Osteoblast (primary cell): Measurements from ENCODE around the gene HSPD1. TPM values are rescaled to one million over a fixed set of nuclear protein-coding genes. Genes with fewer than 3 reads are reported as not detected.

Source experiments
- DNase-seq: peaks from one replicate; pipeline ENCODE4 v3.0.0; 2011; ENCODE audit warnings: low spot score, mixed read lengths; ENCODE audit not compliant: insufficient read length; ENCODE audit errors: missing footprints
- H2AFZ ChIP-seq: 2 replicates; pipeline ENCODE4 v1.6.0; 2011; ENCODE audit warnings: mild to moderate bottlenecking, low read length
- H3K27ac ChIP-seq: 2 replicates; pipeline ENCODE4 v1.5.1; 2011; ENCODE audit warnings: mild to moderate bottlenecking, low read depth, low read length, moderate library complexity
- H3K27me3 ChIP-seq: 2 replicates; pipeline ENCODE4 v1.6.0; 2012; ENCODE audit warnings: mild to moderate bottlenecking, control low read depth, inconsistent platforms, low read length, moderate library complexity; ENCODE audit not compliant: insufficient read depth
- H3K36me3 ChIP-seq: 2 replicates; pipeline ENCODE4 v1.5.1; 2011; ENCODE audit warnings: mild to moderate bottlenecking, low read length, control low read depth, moderate library complexity; ENCODE audit not compliant: insufficient read depth
- H3K4me1 ChIP-seq: 2 replicates; pipeline ENCODE4 v1.5.1; 2011; ENCODE audit warnings: mild to moderate bottlenecking, low read length, control low read depth, moderate library complexity; ENCODE audit not compliant: insufficient read depth
- H3K4me2 ChIP-seq: 2 replicates; pipeline ENCODE4 v1.6.0; 2011; ENCODE audit warnings: mild to moderate bottlenecking, low read length; ENCODE audit not compliant: insufficient read depth
- H3K4me3 ChIP-seq: fragments of 200-600 bp; sonication (generic); 3 replicates; pipeline ENCODE4 v1.5.1; 2012; ENCODE audit warnings: mild to moderate bottlenecking, low read length, inconsistent platforms; ENCODE audit not compliant: insufficient read depth
- H3K79me2 ChIP-seq: 2 replicates; pipeline ENCODE4 v1.6.0; 2012; ENCODE audit warnings: mild to moderate bottlenecking, low read length, control low read depth, inconsistent platforms; ENCODE audit not compliant: insufficient read depth
- H3K9me3 ChIP-seq: 2 replicates; pipeline ENCODE4 v1.5.1; 2011; ENCODE audit warnings: low read depth, low read length, control low read depth
- H4K20me1 ChIP-seq: 2 replicates; pipeline ENCODE4 v1.6.0; 2012; ENCODE audit warnings: mild to moderate bottlenecking, low read length, control low read depth; ENCODE audit not compliant: insufficient read depth
- total RNA-seq: library from RNA; depleted of rRNA; stranded (reverse); fragments of >200 nt; gene quantifications from 2 replicates; pipeline ENCODE4 v1.2.3, GENCODE V29; 2012
- TF ChIP-seq, protein P1 (sequence below): IDR thresholded peaks from 2 replicates; pipeline ENCODE4 v1.5.1; 2011; ENCODE audit warnings: mild to moderate bottlenecking, low read depth, low read length, moderate library complexity; ENCODE audit errors: extremely low read depth

Gene HSPD1
- total RNA-seq: 117 and 121 TPM in 2 replicates

DNA sequence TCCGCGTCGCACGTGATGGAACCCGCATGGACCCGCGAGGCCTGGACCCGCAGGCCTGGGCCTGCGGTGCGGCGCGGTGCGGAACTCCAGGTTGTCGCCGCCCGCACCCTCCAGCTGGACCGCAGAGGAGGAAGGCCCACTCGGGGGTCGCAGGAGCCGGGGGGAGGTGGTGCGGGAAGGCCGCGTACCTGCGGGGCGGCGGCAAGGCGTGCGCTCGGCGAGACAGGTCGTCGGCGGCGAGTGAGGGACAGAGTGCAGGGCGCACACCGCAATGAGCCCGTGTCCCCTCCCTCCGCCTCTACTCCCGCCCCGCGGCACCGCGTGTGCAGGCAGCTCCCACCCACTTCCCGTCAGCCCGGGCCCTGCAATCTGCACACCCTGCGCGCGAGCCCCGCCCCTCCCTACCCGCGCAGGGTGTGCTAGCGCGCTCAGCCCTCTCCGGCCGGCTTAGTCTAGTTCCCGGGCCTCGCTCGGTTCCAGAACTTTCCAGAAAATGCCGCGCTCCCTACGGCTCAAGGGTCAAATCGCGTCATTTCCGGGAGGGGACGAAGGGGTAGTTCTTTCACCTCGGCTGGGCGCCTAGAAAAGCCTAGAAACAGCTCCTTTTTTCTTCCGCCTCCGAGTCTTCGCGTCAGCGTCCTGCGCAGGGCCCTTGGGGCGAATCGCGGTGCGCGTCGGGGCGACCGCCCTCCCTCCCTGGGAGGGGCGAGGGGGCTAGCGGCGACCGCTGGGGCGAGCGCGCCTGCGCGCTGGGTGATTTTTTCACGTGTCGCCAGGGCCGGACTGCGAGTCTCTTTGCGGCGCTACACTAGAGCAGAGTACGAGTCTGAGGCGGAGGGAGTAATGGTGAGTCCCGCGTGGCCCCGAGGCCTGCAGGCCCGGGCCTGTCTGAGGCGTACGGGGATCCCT is at the start of gene HSPD1, which contains the start of gene HSPE1:
HSPD1 (minus strand) TSS at position 247 of the 909 bp plus-strand sequence. CDS start 992 bp downstream, outside the sequence.
HSPE1 (plus strand) TSS at position 786 of the 909 bp plus-strand sequence; CDS start at position 844, 58 bp downstream.
- Histone ChIP-seq H3K36me3 (peaks cover 56% of the 10 kb centered on the region), H2AFZ (peak within 1 kb of the TSS; percentile 60), H3K4me2 (peak within 1 kb of the TSS; percentile 86), H3K79me2 (peaks cover 83% of the 10 kb centered on the region), H3K27ac (peak within 1 kb of the TSS; percentile 67), H3K4me1 (peaks cover 23% of the 10 kb centered on the region), H3K27me3 (no peaks in the 10 kb centered on the region), H3K4me3 (peak within 1 kb of the TSS; percentile 74), H3K9me3 (no peaks in the 10 kb centered on the region), H4K20me1 (peaks cover 21% of the 10 kb centered on the region)
- TF ChIP-seq, protein P1, sequence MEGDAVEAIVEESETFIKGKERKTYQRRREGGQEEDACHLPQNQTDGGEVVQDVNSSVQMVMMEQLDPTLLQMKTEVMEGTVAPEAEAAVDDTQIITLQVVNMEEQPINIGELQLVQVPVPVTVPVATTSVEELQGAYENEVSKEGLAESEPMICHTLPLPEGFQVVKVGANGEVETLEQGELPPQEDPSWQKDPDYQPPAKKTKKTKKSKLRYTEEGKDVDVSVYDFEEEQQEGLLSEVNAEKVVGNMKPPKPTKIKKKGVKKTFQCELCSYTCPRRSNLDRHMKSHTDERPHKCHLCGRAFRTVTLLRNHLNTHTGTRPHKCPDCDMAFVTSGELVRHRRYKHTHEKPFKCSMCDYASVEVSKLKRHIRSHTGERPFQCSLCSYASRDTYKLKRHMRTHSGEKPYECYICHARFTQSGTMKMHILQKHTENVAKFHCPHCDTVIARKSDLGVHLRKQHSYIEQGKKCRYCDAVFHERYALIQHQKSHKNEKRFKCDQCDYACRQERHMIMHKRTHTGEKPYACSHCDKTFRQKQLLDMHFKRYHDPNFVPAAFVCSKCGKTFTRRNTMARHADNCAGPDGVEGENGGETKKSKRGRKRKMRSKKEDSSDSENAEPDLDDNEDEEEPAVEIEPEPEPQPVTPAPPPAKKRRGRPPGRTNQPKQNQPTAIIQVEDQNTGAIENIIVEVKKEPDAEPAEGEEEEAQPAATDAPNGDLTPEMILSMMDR: no peak
- DNase-seq: peak; percentile 98

DNA sequence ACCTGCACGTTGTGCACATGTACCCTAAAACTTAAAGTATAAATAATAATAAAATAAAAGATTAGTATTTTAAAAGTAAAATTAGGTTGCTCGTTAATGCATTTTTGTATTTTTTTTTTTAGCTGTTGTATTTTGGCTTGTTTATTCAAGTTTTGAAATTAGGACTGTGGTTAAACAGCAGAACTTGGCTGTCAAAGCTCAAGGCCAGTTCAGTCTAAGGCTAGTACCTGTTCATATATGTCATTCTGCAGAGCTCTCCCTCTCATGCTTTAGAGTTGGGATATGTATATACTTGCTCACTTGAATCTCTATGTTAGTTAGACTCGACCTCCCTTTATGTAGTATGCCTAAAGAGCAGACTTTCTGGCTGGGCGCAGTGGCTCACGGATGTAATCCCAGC is 48.9 kb upstream of the HSPD1 start:
- Histone ChIP-seq H3K27me3 (no peaks in the 10 kb centered on the region), H3K36me3 (peaks cover 31% of the 10 kb centered on the region), H4K20me1 (no peaks in the 10 kb centered on the region), H3K4me1 (no peaks in the 10 kb centered on the region), H2AFZ (no peak overlapping the region), H3K9me3 (no peaks in the 10 kb centered on the region), H3K4me3 (no peak overlapping the region), H3K79me2 (peaks cover 22% of the 10 kb centered on the region), H3K4me2 (no peak overlapping the region), H3K27ac (no peak overlapping the region)
- DNase-seq: no peak
- TF ChIP-seq, protein P1: no peak

DNA sequence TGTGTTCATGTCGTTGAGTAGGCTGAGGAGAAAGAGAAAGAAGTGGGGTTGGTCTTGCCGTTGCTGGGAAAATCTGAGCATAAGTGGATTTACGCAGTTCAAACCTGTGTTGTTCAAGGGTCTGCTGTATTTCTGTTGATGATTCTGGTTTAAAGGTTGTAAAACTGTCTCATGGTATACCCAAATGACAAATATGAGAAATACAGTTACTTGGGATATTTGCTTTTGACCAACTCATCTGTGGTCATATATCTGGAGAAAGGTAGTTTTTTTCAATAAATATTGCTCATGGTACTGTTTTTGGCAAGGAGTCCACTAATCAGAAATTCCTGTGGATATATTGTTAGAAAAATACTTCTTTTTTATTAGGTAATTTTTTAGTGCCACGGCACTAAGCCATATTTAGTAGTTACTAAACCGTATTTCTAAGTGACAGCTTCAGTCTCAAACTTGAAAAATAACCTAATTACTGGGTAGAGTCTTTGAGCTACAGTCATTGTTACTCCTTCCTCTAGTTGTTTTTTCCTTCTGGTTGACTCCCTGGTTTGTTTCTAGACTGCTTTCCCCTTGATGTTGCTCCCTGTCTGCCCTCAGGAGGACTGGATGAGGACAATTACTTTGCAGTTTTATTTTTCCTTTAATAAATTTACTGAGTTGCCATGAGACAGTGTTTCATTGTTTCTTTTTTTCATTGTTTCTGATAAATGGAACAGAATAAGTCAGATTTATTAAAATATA is 47.7 kb upstream of the HSPD1 start:
- Histone ChIP-seq H3K4me1 (no peaks in the 10 kb centered on the region), H3K79me2 (peaks cover 29% of the 10 kb centered on the region), H3K9me3 (no peaks in the 10 kb centered on the region), H3K4me2 (no peak overlapping the region), H3K27me3 (no peaks in the 10 kb centered on the region), H4K20me1 (no peaks in the 10 kb centered on the region), H3K36me3 (peaks cover 33% of the 10 kb centered on the region), H3K27ac (no peak overlapping the region), H3K4me3 (no peak overlapping the region), H2AFZ (no peak overlapping the region)
- no peak for DNase-seq
- TF ChIP-seq, protein P1: no peak
